ENCODE results near the gene FUCA2.

Gene FUCA2

DNA sequence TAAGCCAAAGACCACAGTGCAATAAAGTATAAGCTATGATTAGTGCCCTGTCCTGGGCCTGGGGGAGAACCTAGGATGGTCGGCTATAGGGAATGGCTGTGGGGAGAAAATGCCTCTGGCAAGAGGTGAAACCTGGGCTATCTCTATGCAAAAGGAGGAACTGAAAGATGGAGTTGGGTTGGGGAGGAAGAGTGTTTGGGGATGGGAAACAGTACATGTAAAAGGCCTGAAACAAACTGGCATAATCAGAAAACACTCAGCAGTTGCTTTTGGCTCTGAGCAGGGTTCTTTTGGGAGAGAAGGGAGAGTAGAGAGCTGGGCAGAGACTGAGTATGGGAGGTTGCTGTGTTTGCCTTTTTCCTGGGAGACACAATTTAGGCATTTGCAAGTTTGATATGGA is 31.9 kb upstream of the FUCA2 start:
- H3F3A ChIP-seq (ENCODE audit: control insufficient read depth, insufficient read depth) = no peaks in the 10 kb centered on the region
- H3K36me3 ChIP-seq (ENCODE audit: control insufficient read depth, low read length) = no peaks in the 10 kb centered on the region
- H3K4me3 ChIP-seq (ENCODE audit: low read length) = no peak overlapping the region
- no peak overlapping the region for H3K4me2 ChIP-seq (ENCODE audit: low read length)
- no peak overlapping the region for H3K27ac ChIP-seq (ENCODE audit: low read depth, low read length)
- H3K27me3 ChIP-seq (ENCODE audit: control insufficient read depth, low read length) = peaks cover 12% of the 10 kb centered on the region; the same call in 1 of the 2 replicates
- H3K9me3 ChIP-seq (ENCODE audit: control insufficient read depth, insufficient read depth, low read length) = no peaks in the 10 kb centered on the region
- TF ChIP-seq EZH2phosphoT487 (IDR thresholded peaks at IDR 0.05; ENCODE audit: borderline replicate concordance, low read length) = no peak
- TF ChIP-seq CTCF (IDR thresholded peaks at IDR 0.05; ENCODE audit: low read depth, low read length, poor library complexity, severe bottlenecking) = no peak
- H3K79me2 ChIP-seq (ENCODE audit: control insufficient read depth, low read length) = no peaks in the 10 kb centered on the region
- H3K9me2 ChIP-seq (replicated peaks; ENCODE audit: control insufficient read depth, low read length) = no peaks in the 10 kb centered on the region
- H4K20me1 ChIP-seq (ENCODE audit: control insufficient read depth, insufficient read depth, low read depth, low read length) = no peaks in the 10 kb centered on the region
- H3K4me1 ChIP-seq (ENCODE audit: control insufficient read depth, low read length) = no peaks in the 10 kb centered on the region

DNA sequence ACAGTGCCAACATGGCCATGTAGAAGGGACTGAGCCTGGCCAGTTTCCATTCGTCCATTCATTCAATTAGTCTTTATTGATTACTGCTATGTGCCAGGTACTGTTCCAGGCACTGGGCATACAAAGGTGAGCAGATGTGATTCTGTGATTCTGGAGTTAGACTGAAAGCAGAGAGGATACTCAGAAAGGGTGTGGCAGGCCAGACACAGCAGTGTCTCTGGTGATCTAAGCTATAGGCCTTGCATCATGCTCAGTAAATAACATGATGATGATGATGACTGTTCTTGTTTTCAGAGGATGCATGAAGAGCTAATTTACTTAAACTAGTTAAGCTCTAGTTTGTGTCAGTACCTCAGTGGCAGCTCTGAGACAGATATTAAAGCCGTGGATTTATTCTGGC is 31.4 kb upstream of the FUCA2 start:
- H3K4me2 ChIP-seq (ENCODE audit: low read length) = no peak overlapping the region

GRCh38 chr6:143540192-143540591 is 28.7 kb upstream of the FUCA2 start:
- Histone ChIP-seq H3K79me2 (ENCODE audit: control insufficient read depth, low read length) (no peaks in the 10 kb centered on the region), H3F3A (ENCODE audit: control insufficient read depth, insufficient read depth) (no peaks in the 10 kb centered on the region), H3K4me2 (ENCODE audit: low read length) (no peak overlapping the region), H3K4me3 (ENCODE audit: low read length) (no peak overlapping the region), H3K9me2 (replicated peaks; ENCODE audit: control insufficient read depth, low read length) (no peaks in the 10 kb centered on the region), H3K36me3 (ENCODE audit: control insufficient read depth, low read length) (no peaks in the 10 kb centered on the region), H3K4me1 (ENCODE audit: control insufficient read depth, low read length) (peaks cover 10% of the 10 kb centered on the region), H3K9me3 (ENCODE audit: control insufficient read depth, insufficient read depth, low read length) (no peaks in the 10 kb centered on the region), H3K27ac (ENCODE audit: low read depth, low read length) (no peak overlapping the region), H3K27me3 (ENCODE audit: control insufficient read depth, low read length) (peaks cover 33% of the 10 kb centered on the region), H4K20me1 (ENCODE audit: control insufficient read depth, insufficient read depth, low read depth, low read length) (no peaks in the 10 kb centered on the region)
- TF ChIP-seq CTCF (IDR thresholded peaks at IDR 0.05; ENCODE audit: low read depth, low read length, poor library complexity, severe bottlenecking) = no peak
- no peak for TF ChIP-seq EZH2phosphoT487 (IDR thresholded peaks at IDR 0.05; ENCODE audit: borderline replicate concordance, low read length)

More for the DNA sequence above, 31.4 kb upstream of the FUCA2 start:
- TF ChIP-seq EZH2phosphoT487 (IDR thresholded peaks at IDR 0.05; ENCODE audit: borderline replicate concordance, low read length) = no peak
- H3K79me2 ChIP-seq (ENCODE audit: control insufficient read depth, low read length) = no peaks in the 10 kb centered on the region
- H3K36me3 ChIP-seq (ENCODE audit: control insufficient read depth, low read length) = no peaks in the 10 kb centered on the region
- H3K4me3 ChIP-seq (ENCODE audit: low read length) = no peak overlapping the region
- H4K20me1 ChIP-seq (ENCODE audit: control insufficient read depth, insufficient read depth, low read depth, low read length) = no peaks in the 10 kb centered on the region
- peaks cover 17% of the 10 kb centered on the region for H3K27me3 ChIP-seq (ENCODE audit: control insufficient read depth, low read length)
- no peak overlapping the region for H3K27ac ChIP-seq (ENCODE audit: low read depth, low read length)
- no peaks in the 10 kb centered on the region for H3K4me1 ChIP-seq (ENCODE audit: control insufficient read depth, low read length)
- no peaks in the 10 kb centered on the region for H3F3A ChIP-seq (ENCODE audit: control insufficient read depth, insufficient read depth)
- H3K9me2 ChIP-seq (replicated peaks; ENCODE audit: control insufficient read depth, low read length) = no peaks in the 10 kb centered on the region
- H3K9me3 ChIP-seq (ENCODE audit: control insufficient read depth, insufficient read depth, low read length) = no peaks in the 10 kb centered on the region

GRCh38 chr6:143539734-143540133 is 28.2 kb upstream of the FUCA2 start:
- Histone ChIP-seq H3K4me3 (ENCODE audit: low read length) (no peak overlapping the region), H3K4me2 (ENCODE audit: low read length) (no peak overlapping the region), H3K36me3 (ENCODE audit: control insufficient read depth, low read length) (no peaks in the 10 kb centered on the region), H3K79me2 (ENCODE audit: control insufficient read depth, low read length) (no peaks in the 10 kb centered on the region), H3K9me3 (ENCODE audit: control insufficient read depth, insufficient read depth, low read length) (no peaks in the 10 kb centered on the region), H3K4me1 (ENCODE audit: control insufficient read depth, low read length) (peaks cover 15% of the 10 kb centered on the region), H3K9me2 (replicated peaks; ENCODE audit: control insufficient read depth, low read length) (no peaks in the 10 kb centered on the region), H4K20me1 (ENCODE audit: control insufficient read depth, insufficient read depth, low read depth, low read length) (no peaks in the 10 kb centered on the region), H3K27me3 (ENCODE audit: control insufficient read depth, low read length) (peaks cover 33% of the 10 kb centered on the region), H3K27ac (ENCODE audit: low read depth, low read length) (no peak overlapping the region), H3F3A (ENCODE audit: control insufficient read depth, insufficient read depth) (no peaks in the 10 kb centered on the region)
- TF ChIP-seq EZH2phosphoT487 (IDR thresholded peaks at IDR 0.05; ENCODE audit: borderline replicate concordance, low read length) = no peak
- TF ChIP-seq CTCF (IDR thresholded peaks at IDR 0.05; ENCODE audit: low read depth, low read length, poor library complexity, severe bottlenecking) = no peak

Measured in DOHH2 (cell line).